Measurements from ENCODE around the gene TAF6.

The TAF6 gene

GRCh38 chr7:100066953-100067352 lies 52.2 kb downstream of the TAF6 start:
- DNase-seq (ENCODE audit: low read depth) = no peak

- DNase-seq (ENCODE audit: low read depth) = no peak
These were observed 53.5 kb downstream of the TAF6 start for GRCh38 chr7:100065452-100066186.

- no peak for DNase-seq (ENCODE audit: low read depth)
These were observed 55.0 kb downstream of the TAF6 start for GRCh38 chr7:100064162-100064561.

GRCh38 chr7:100063376-100063775 lies 55.8 kb downstream of the TAF6 start:
- no peak for DNase-seq (ENCODE audit: low read depth)

- no peak for DNase-seq (ENCODE audit: low read depth)
These were observed 57.5 kb downstream of the TAF6 start for GRCh38 chr7:100061518-100062193.

GRCh38 chr7:100059251-100059739 lies 59.9 kb downstream of the TAF6 start:
- DNase-seq (ENCODE audit: low read depth) = no peak
